ENCODE results near the gene CFAP46.

The CFAP46 gene

DNA sequence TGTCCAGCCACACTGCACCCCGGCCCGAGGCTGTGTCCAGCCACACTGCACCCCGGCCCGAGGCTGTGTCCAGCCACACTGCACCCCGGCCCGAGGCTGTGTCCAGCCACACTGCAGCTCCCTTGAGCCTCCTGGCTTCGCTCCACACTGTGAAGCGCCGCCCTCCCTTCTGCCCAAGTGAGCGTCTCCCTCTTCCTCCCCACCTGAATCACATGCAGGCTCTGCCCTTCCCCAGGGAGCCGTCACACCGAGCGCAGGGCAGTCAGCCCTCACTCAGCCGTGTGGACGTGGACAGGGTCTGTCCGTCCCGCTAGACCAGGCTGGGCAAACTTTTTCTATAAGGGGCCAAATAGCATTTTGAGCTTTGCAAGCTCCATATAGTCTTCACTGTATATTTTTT is 27.6 kb downstream of the CFAP46 start:
- ChIA-PET CTCF (no interaction called here), POLR2A (ENCODE audit: low non-redundant PET) (no interaction called here)
- TF ChIP-seq, protein P1, sequence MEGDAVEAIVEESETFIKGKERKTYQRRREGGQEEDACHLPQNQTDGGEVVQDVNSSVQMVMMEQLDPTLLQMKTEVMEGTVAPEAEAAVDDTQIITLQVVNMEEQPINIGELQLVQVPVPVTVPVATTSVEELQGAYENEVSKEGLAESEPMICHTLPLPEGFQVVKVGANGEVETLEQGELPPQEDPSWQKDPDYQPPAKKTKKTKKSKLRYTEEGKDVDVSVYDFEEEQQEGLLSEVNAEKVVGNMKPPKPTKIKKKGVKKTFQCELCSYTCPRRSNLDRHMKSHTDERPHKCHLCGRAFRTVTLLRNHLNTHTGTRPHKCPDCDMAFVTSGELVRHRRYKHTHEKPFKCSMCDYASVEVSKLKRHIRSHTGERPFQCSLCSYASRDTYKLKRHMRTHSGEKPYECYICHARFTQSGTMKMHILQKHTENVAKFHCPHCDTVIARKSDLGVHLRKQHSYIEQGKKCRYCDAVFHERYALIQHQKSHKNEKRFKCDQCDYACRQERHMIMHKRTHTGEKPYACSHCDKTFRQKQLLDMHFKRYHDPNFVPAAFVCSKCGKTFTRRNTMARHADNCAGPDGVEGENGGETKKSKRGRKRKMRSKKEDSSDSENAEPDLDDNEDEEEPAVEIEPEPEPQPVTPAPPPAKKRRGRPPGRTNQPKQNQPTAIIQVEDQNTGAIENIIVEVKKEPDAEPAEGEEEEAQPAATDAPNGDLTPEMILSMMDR (conservative IDR thresholded peaks at IDR 0.05; ENCODE audit: low read depth), result no peak
- no peak for DNase-seq (ENCODE audit: low spot score)
- H3K27ac ChIP-seq, result no peak overlapping the region

DNA sequence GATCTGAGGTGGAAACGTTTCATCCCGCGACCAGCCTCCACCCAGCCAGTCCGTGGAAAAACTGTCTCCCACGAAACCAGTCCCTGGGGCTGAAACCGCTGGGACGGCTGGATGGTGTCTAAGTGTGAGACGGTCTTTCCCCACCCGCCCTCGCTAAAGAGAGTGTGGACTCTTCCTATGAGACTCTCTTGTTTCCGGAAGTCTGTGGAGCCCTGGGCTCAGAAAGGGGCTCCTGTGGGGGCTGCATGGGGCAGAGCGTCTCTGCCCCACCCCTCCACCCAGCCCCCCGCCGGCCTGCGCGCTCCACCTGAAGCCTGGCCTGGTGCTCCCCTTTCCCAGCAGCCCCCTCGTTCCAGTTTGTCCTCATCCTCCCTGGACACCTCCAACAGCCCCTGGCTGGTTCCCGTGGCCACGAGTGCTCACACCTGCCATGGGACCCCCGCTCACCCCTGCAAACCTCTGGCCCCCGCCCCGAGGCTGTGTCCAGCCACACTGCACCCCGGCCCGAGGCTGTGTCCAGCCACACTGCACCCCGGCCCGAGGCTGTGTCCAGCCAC is 28.7 kb downstream of the CFAP46 start:
- ChIA-PET POLR2A (ENCODE audit: low non-redundant PET) (no interaction called here), CTCF (no interaction called here)
- no peak overlapping the region for H3K27ac ChIP-seq
- TF ChIP-seq, protein P1 (conservative IDR thresholded peaks at IDR 0.05; ENCODE audit: low read depth), result no peak
- DNase-seq (ENCODE audit: low spot score), result no peak

DNA sequence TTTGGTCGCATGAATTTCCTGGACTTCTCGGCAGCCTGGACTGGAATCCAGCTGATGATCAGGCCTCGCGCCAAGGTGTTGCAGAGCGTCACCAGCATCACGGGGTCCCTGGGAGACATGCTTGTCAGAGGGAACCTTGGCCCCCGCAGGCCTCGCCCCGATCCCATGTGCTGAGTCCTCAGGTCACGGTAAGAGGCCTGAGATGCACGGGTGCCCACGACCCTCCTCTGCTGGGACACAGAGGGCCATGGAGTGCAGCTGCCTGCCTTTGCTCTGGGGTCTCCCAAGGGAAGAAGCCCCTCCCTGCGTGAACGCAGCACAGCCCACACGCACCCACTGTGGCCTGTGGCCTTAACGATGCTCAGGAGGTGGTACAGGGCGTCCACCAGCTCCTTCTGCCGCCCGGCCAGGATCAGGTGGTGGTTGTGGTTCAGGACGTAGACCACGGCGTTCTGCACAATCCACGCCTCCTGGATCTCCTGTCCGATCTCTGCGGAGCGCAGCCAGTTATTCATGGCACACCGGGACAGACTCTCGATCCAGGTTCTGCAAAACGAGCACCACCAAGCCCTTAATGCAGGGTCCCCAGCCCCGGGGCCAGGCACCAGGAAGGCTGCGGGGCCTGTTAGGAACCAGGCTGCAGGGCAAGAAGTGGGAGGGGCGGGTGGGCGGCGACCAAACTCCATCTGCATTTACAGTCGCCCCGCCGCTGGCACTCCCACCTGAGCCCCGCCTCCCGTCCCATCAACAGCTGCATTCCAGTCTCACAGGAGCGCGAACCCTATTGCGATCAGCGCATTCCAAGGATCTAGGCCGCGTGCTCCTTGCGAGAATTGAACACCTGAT is 29.4 kb downstream of the CFAP46 start:
- ChIA-PET CTCF (no interaction called here), POLR2A (ENCODE audit: low non-redundant PET) (no interaction called here)
- TF ChIP-seq, protein P1 (conservative IDR thresholded peaks at IDR 0.05; ENCODE audit: low read depth), result no peak
- H3K27ac ChIP-seq, result no peak overlapping the region
- DNase-seq (ENCODE audit: low spot score), result peak; percentile 38

DNA sequence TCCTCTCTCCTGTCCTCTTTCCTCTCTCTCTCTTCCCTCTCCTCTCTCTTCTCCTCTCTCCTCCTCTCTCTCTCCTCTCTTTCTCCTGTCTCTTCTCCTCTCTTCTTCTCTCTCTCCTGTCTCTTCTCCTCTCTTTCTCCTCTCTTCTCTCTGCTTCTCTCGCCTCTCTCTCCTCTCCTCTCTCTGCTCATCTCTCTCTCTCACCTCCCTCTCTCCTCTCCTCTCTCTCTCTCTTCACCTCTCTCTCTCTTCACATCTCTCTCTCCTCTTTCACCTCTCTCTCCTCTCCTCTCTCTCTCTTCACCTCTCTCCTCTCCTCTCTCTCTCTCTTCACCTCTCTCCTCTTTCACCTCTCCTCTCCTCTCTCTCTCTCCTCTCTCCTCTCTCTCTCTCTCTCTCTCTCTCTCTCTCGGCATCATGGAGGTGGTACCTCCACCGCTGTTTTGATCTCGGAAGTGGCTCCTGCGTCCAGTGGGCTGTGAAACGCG is 30.1 kb downstream of the CFAP46 start:
- TF ChIP-seq, protein P1 (conservative IDR thresholded peaks at IDR 0.05; ENCODE audit: low read depth), result no peak
- POLR2A ChIA-PET (ENCODE audit: low non-redundant PET), result no interaction called here
- H3K27ac ChIP-seq, result no peak overlapping the region
- CTCF ChIA-PET, result no interaction called here
- DNase-seq (ENCODE audit: low spot score), result no peak

DNA sequence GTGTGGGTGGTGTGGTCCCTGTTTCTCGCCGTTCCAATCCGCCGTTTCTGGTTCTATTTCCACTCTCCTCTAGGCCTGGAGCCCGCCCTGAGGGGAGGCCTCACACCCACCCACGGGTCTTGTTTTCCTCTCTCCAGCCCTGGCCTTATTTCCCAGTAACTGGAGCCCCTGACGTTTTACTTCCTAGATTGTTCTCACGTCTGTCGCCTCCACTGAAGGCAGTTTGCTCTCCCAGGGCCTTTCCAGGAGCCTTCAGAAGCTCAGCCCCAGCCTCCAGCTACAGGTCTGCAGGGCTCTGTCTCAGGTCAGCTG is 30.6 kb downstream of the CFAP46 start:
- TF ChIP-seq, protein P1 (conservative IDR thresholded peaks at IDR 0.05; ENCODE audit: low read depth), result no peak
- DNase-seq (ENCODE audit: low spot score), result no peak
- ChIA-PET CTCF (no interaction called here), POLR2A (ENCODE audit: low non-redundant PET) (no interaction called here)
- H3K27ac ChIP-seq, result no peak overlapping the region

DNA sequence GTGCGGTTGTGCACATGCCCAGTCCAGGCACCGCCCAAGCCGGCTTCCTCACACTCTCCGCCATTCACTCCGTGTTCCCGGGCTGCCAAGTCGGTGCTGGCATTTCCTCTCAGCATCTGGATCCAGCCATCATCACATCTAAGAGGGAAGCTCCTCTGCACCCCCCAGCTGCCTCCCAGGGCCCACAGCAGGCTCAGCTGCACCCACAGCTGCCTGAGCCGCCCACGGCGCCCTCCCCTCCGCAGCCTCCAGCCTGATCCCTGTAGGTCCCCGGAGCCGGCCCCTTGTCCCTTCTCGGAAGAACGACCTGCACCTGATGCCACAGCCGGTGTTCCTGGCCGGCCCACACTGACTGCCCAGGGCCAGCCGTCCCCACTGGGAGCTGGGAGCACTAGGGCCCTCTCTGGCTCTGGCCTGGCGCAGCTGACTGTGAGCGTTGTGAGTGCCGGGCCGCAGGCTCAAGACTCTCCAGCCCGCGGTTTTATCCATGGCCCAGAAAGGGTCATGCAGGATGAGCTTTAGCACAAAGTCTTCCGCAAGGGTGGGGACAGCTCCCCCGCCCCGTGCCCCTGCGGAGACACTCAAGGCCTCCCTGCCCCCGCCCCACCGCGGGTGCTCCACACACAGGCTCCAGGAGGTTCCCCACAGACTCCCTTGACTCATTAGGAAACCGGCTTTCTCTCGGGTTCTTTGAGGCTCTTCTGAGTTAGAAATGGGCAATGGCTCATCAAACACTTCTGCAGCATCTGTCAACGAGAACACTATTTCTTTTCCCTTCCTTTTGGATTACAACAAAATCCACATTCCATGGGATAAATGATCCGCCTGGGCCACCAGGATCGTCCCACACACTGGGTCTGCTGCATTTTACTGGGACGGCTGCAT is 31.2 kb downstream of the CFAP46 start:
- no peak for DNase-seq (ENCODE audit: low spot score)
- no peak overlapping the region for H3K27ac ChIP-seq
- POLR2A ChIA-PET (ENCODE audit: low non-redundant PET), result no interaction called here
- CTCF ChIA-PET, result no interaction called here
- TF ChIP-seq, protein P1 (conservative IDR thresholded peaks at IDR 0.05; ENCODE audit: low read depth), result no peak
